MCF 10A (cell line): ENCODE results near the gene MEX3A. TPM values are rescaled to one million over a fixed set of nuclear protein-coding genes. Genes with fewer than 3 reads are reported as not detected.
"Not testable (repeated sequence)": the region's sequence is repeated elsewhere in the genome, so short reads cannot be mapped to it uniquely, and the experiment has no call there.

Experiments used
- BruUV-seq: library from RNA; stranded (reverse); fragments of 400-500 nt; replicated peaks from 2 replicates; lab custom pipeline; 2021; lab: Mats Ljungman, UMichigan
- CTCF ChIA-PET: fragments of 300-600 bp; sonication (Branson Sonifier 250); formaldehyde crosslinking; extraction: SDS; loops from one replicate; lab custom pipeline; 2021; ENCODE audit warnings: antibody characterized with exemption, inconsistent platforms; lab: Yijun Ruan, JAX
- POLR2A ChIA-PET: fragments of 300-600, 350-650 bp; sonication (Branson Sonifier 250); formaldehyde crosslinking; extraction: SDS; loops from one replicate; lab custom pipeline; 2020; ENCODE audit warnings: antibody characterized with exemption, inconsistent platforms; lab: Yijun Ruan, JAX
- DNase-seq: peaks from one replicate; pipeline ENCODE4 v3.0.0-alpha.2; 2018; ENCODE audit not compliant: unreplicated experiment
- H3K27ac Mint-ChIP-seq: one replicate; pipeline ENCODE4 v1.8.0; 2022; ENCODE audit warnings: mild to moderate bottlenecking, low read depth, mixed read lengths; ENCODE audit not compliant: unreplicated experiment
- H3K27me3 Mint-ChIP-seq: one replicate; pipeline ENCODE4 v1.8.0; 2022; ENCODE audit warnings: mixed read lengths; ENCODE audit not compliant: insufficient read depth, unreplicated experiment
- H3K36me3 Mint-ChIP-seq: one replicate; pipeline ENCODE4 v1.8.0; 2022; ENCODE audit warnings: mild to moderate bottlenecking, moderate library complexity, mixed read lengths; ENCODE audit not compliant: insufficient read depth, unreplicated experiment
- H3K4me1 Mint-ChIP-seq: one replicate; pipeline ENCODE4 v1.8.0; 2022; ENCODE audit warnings: mixed read lengths; ENCODE audit not compliant: insufficient read depth, unreplicated experiment
- H3K4me3 Mint-ChIP-seq: one replicate; pipeline ENCODE4 v1.8.0; 2022; ENCODE audit warnings: mild to moderate bottlenecking, moderate library complexity, mixed read lengths; ENCODE audit not compliant: unreplicated experiment
- H3K9me3 Mint-ChIP-seq: one replicate; pipeline ENCODE4 v1.8.0; 2022; ENCODE audit warnings: mixed read lengths; ENCODE audit not compliant: unreplicated experiment
- CTCF ChIP-seq: fragments of 200-600 bp; IDR thresholded peaks from one replicate; pipeline ENCODE4 v1.8.0; 2022; ENCODE audit warnings: antibody characterized with exemption, mild to moderate bottlenecking; ENCODE audit not compliant: unreplicated experiment
- intact Hi-C: fragments of 100-400 bp; cut with micrococcal nuclease; formaldehyde crosslinking; loops from 2 replicates; pipeline ENCODE4 v1.14.1; 2022
- total RNA-seq: library from RNA; stranded (reverse); gene quantifications from 2 replicates; pipeline ENCODE4 v1.2.3, GENCODE V29; 2022

The MEX3A gene
- total RNA-seq, 1 experiment from 2014 or later = 0.91 TPM

GRCh38 chr1:156042828-156043227 lies 39.4 kb downstream of the MEX3A start:
- H3K4me3 Mint-ChIP-seq = no peak overlapping the region
- peaks cover 8% of the 10 kb centered on the region for H3K4me1 Mint-ChIP-seq
- H3K27me3 Mint-ChIP-seq = no peaks in the 10 kb centered on the region
- ChIA-PET POLR2A (interaction anchor here (0.6 kb wide), 1 partner anchor 9 kb away, joined by 3 read pairs; no protein-coding TSS in a partner anchor), CTCF (interaction anchor here (0.7 to 3.4 kb wide), 4 partner anchors 10 to 105 kb away, joined by 3 to 11 read pairs (median 3); partner anchors contain the start of genes LAMTOR2 and UBQLN4)
- H3K27ac Mint-ChIP-seq = no peak overlapping the region
- no peak for TF ChIP-seq CTCF
- H3K9me3 Mint-ChIP-seq = no peaks in the 10 kb centered on the region
- intact Hi-C loops = no loop called here
- no TSS peak for BruUV-seq
- DNase-seq = no peak
- peaks cover 88% of the 10 kb centered on the region for H3K36me3 Mint-ChIP-seq

GRCh38 chr1:156034991-156035390 lies 47.3 kb downstream of the MEX3A start:
- not testable (repeated sequence) for BruUV-seq, H3K4me3 Mint-ChIP-seq

GRCh38 chr1:156033011-156033410 lies 49.3 kb downstream of the MEX3A start:
- peaks cover 27% of the 10 kb centered on the region for H3K36me3 Mint-ChIP-seq
- no peak for TF ChIP-seq CTCF
- H3K4me1 Mint-ChIP-seq = no peaks in the 10 kb centered on the region
- H3K4me3 Mint-ChIP-seq = no peak overlapping the region
- CTCF ChIA-PET = interaction anchor here (0.6 kb wide), 1 partner anchor 32 kb away, joined by 3 read pairs; no protein-coding TSS in a partner anchor
- H3K27ac Mint-ChIP-seq = no peak overlapping the region
- no peaks in the 10 kb centered on the region for H3K9me3 Mint-ChIP-seq
- H3K27me3 Mint-ChIP-seq = no peaks in the 10 kb centered on the region
- DNase-seq = no peak
- intact Hi-C loops = no loop called here
- BruUV-seq = no TSS peak
- POLR2A ChIA-PET = interaction anchor here (0.7 to 5.0 kb wide), 2 partner anchors 12 to 255 kb away, joined by 3 to 24 read pairs; partner anchors contain the start of gene SSR2

More at GRCh38 chr1:156034991-156035390, 47.3 kb downstream of the MEX3A start:
- H3K4me1 Mint-ChIP-seq, intact Hi-C loops, H3K27me3 Mint-ChIP-seq, H3K9me3 Mint-ChIP-seq, H3K27ac Mint-ChIP-seq, DNase-seq: not testable (repeated sequence)
- POLR2A ChIA-PET = interaction anchor here (0.9 kb wide), 1 partner anchor 9 kb away, joined by 3 read pairs; no protein-coding TSS in a partner anchor
- CTCF ChIA-PET = interaction anchor here (1.1 kb wide), 2 partner anchors 14 to 24 kb away, joined by 3 to 5 read pairs; partner anchors contain the start of gene SSR2
- H3K36me3 Mint-ChIP-seq = peaks cover 45% of the 10 kb centered on the region

- H3K4me1 Mint-ChIP-seq = no peaks in the 10 kb centered on the region
- BruUV-seq = no TSS peak
- H3K36me3 Mint-ChIP-seq = no peaks in the 10 kb centered on the region
- H3K27ac Mint-ChIP-seq = no peak overlapping the region
- no peak overlapping the region for H3K4me3 Mint-ChIP-seq
- ChIA-PET CTCF (no interaction called here), POLR2A (no interaction called here)
- no peak for TF ChIP-seq CTCF
- H3K9me3 Mint-ChIP-seq = no peaks in the 10 kb centered on the region
- intact Hi-C loops = no loop called here
- no peak for DNase-seq
- H3K27me3 Mint-ChIP-seq = no peaks in the 10 kb centered on the region
Measured at GRCh38 chr1:156026588-156026987, 55.7 kb downstream of the MEX3A start.
